ENCODE measurements around the gene ARHGDIA. TPM values are rescaled to one million over a fixed set of nuclear protein-coding genes. Genes with fewer than 3 reads are reported as not detected.

ARHGDIA gene
- total and polyA plus RNA-seq, 8 donors, result 57.1 to 435 (median 151) TPM

DNA sequence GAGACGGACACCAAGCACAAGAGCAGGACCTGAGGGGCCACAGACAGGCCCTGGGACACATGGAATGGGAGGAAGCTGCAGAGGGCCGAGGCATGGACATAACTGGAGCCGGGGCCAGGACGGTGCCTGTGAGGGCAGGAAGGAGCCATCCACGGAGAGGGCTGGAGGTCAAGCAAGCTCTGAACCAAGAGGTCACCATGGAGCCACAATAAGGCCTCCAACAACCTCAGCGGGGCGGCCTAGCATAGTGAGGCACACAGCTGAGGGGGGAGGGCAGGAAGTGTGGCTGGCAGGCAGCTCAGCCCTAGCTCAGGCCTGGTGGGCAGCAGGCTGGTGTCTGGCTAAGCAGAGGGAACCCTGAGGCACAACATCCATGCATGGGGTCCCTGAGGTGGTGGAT, 42.5 kb downstream of the ARHGDIA start:
- Histone ChIP-seq H3K36me3 (peaks cover 0 to 14% (median 12%) of the 10 kb centered on the region in 4 donors), H3K4me3 (no peak overlapping the region), H3K27me3 (no peaks in the 10 kb centered on the region), H3K4me1 (peaks cover 13 to 56% (median 32%) of the 10 kb centered on the region in 4 donors), H3K9me3 (no peaks in the 10 kb centered on the region), H3K27ac (no peak overlapping the region)
- WGBS, 5 donors, result 76 to 80% (median 79%) methylated on average over 7 of the region's 7 CpGs
- intact Hi-C loops (cut with DNase I; ENCODE audit: low total_unique reads), result no loop called here
- TF ChIP-seq POLR2AphosphoS5 (IDR thresholded peaks at IDR 0.05) (no peak), POLR2A (IDR thresholded peaks at IDR 0.05) (no peak)
- no peak for DNase-seq

- Histone ChIP-seq H3K4me3 (no peak overlapping the region), H3K9me3 (no peaks in the 10 kb centered on the region), H3K4me1 (peaks cover 16 to 61% (median 32%) of the 10 kb centered on the region in 4 donors), H3K36me3 (peaks cover 0 to 28% (median 26%) of the 10 kb centered on the region in 4 donors), H3K27me3 (no peaks in the 10 kb centered on the region), H3K27ac (no peak overlapping the region)
- no peak for TF ChIP-seq POLR2A (IDR thresholded peaks at IDR 0.05)
- no peak for TF ChIP-seq CTCF (IDR thresholded peaks at IDR 0.05)
- no peak for TF ChIP-seq POLR2AphosphoS5 (IDR thresholded peaks at IDR 0.05)
- TF ChIP-seq EP300 (IDR thresholded peaks at IDR 0.05), result no peak
- intact Hi-C loops (cut with DNase I; ENCODE audit: low total_unique reads), result no loop called here
- peak in 1 of 2 donors; percentile 68 for DNase-seq
- 67 to 74% (median 73%) methylated on average over 10 to 11 of the region's 11 CpGs for WGBS, 5 donors
These were observed 45.2 kb downstream of the ARHGDIA start for GRCh38 chr17:81825841-81826466.

GRCh38 chr17:81824595-81824994, 46.5 kb downstream of the ARHGDIA start:
- Histone ChIP-seq H3K4me3 (no peak overlapping the region), H3K9me3 (no peaks in the 10 kb centered on the region), H3K27ac (no peak overlapping the region), H3K4me1 (peaks cover 16 to 50% (median 27%) of the 10 kb centered on the region in 4 donors), H3K36me3 (peaks cover 0 to 28% (median 26%) of the 10 kb centered on the region in 4 donors), H3K27me3 (peaks cover 0 to 5% (median 0%) of the 10 kb centered on the region in 3 donors)
- 82 to 95% (median 87%) methylated on average over 6 to 11 of the region's 11 CpGs for WGBS, 5 donors
- no peak for TF ChIP-seq EP300 (IDR thresholded peaks at IDR 0.05)
- no peak for TF ChIP-seq CTCF (IDR thresholded peaks at IDR 0.05)
- DNase-seq, result no peak
- intact Hi-C loops (cut with DNase I; ENCODE audit: low total_unique reads), result no loop called here

GRCh38 chr17:81823820-81824550, 47.2 kb downstream of the ARHGDIA start:
- TF ChIP-seq CTCF (IDR thresholded peaks at IDR 0.05) (no peak), POLR2AphosphoS5 (IDR thresholded peaks at IDR 0.05) (no peak), EP300 (IDR thresholded peaks at IDR 0.05) (no peak), POLR2A (IDR thresholded peaks at IDR 0.05) (no peak)
- 90 to 93% (median 91%) methylated on average over 29 to 33 of the region's 33 CpGs for WGBS, 5 donors
- no peak overlapping the region for H3K27ac ChIP-seq

More at GRCh38 chr17:81823820-81824550, 47.2 kb downstream of the ARHGDIA start:
- DNase-seq, result no peak
- H3K27me3 ChIP-seq, result peaks cover 0 to 10% (median 0%) of the 10 kb centered on the region in 3 donors
- H3K4me3 ChIP-seq, result no peak overlapping the region
- peaks cover 0 to 28% (median 26%) of the 10 kb centered on the region in 4 donors for H3K36me3 ChIP-seq
- intact Hi-C loops (cut with DNase I; ENCODE audit: low total_unique reads), result no loop called here
- H3K9me3 ChIP-seq, result no peaks in the 10 kb centered on the region
- peaks cover 16 to 44% (median 26%) of the 10 kb centered on the region in 4 donors for H3K4me1 ChIP-seq
